ENCODE results near the gene TMEM200A. TPM values are rescaled to one million over a fixed set of nuclear protein-coding genes. Genes with fewer than 3 reads are reported as not detected.

TMEM200A gene
- total RNA-seq, 1 donor: 137 TPM

DNA sequence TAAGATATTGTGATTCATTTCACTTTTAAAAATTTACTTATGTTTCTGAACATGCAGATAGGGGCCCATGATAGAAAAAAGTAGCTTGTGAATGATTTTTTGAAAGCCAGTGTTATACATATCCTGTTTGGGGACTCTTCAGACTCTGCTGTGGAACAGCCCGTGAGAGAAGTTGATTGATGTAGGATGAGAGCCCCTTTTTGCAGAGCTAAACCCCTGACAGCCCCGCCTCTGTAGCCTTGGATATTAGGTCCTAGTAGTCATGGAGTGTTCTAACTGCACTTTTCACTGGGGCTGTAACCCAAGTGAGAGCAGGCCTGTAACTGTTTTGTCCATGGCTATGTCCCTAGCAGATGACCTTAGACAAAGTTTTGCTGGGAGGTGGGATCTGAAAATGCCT, 8.2 kb downstream of the TMEM200A start:
- TF ChIP-seq, protein P1, sequence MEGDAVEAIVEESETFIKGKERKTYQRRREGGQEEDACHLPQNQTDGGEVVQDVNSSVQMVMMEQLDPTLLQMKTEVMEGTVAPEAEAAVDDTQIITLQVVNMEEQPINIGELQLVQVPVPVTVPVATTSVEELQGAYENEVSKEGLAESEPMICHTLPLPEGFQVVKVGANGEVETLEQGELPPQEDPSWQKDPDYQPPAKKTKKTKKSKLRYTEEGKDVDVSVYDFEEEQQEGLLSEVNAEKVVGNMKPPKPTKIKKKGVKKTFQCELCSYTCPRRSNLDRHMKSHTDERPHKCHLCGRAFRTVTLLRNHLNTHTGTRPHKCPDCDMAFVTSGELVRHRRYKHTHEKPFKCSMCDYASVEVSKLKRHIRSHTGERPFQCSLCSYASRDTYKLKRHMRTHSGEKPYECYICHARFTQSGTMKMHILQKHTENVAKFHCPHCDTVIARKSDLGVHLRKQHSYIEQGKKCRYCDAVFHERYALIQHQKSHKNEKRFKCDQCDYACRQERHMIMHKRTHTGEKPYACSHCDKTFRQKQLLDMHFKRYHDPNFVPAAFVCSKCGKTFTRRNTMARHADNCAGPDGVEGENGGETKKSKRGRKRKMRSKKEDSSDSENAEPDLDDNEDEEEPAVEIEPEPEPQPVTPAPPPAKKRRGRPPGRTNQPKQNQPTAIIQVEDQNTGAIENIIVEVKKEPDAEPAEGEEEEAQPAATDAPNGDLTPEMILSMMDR (IDR thresholded peaks at IDR 0.05; ENCODE audit: insufficient read depth, low read length): no peak
- DNase-seq (ENCODE audit: low read depth): no peak
- H3K4me3 ChIP-seq (ENCODE audit: low read depth, low read length): no peak overlapping the region

DNA sequence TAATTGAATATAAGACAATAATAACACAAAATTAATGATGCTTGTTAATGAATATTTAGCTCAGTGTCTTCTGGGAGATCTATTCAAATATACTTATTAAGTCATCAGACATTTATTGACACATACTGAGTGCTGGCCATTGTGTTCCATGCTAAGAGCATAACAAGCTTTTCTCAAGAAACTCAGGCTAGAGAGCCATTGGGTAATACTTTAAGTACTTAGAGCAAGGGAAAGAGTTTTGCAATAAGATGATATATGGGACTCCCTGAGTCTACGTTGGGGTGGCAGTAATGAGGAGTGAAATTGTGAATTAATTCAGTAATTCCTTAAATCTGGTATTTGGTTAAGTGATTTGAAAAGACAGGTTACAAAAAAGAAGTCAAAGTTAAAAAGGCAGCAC, 11.1 kb downstream of the TMEM200A start:
- TF ChIP-seq, protein P1 (IDR thresholded peaks at IDR 0.05; ENCODE audit: insufficient read depth, low read length): no peak
- no peak for DNase-seq (ENCODE audit: low read depth)
- no peak overlapping the region for H3K4me3 ChIP-seq (ENCODE audit: low read depth, low read length)

DNA sequence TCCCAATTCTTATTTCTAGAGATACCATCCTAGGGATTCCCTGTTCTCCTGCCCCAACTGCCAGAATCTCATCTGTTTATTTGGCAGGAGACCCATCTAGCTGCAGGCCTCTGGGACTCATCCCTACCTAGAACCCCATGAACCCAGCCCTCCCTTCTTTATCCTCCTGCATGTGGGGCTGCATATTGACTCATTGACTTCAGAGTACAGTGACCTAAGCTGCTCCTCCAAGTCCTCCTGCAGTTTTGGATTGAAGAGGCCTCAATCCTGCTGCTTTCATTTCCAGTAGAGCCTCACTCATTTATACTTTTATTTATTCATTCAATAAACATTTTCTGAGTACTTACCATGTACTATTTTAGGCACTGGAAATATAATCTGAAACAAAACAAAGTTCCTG, 11.6 kb downstream of the TMEM200A start:
- no peak for DNase-seq (ENCODE audit: low read depth)
- H3K4me3 ChIP-seq (ENCODE audit: low read depth, low read length): no peak overlapping the region
- TF ChIP-seq, protein P1 (IDR thresholded peaks at IDR 0.05; ENCODE audit: insufficient read depth, low read length): no peak

DNA sequence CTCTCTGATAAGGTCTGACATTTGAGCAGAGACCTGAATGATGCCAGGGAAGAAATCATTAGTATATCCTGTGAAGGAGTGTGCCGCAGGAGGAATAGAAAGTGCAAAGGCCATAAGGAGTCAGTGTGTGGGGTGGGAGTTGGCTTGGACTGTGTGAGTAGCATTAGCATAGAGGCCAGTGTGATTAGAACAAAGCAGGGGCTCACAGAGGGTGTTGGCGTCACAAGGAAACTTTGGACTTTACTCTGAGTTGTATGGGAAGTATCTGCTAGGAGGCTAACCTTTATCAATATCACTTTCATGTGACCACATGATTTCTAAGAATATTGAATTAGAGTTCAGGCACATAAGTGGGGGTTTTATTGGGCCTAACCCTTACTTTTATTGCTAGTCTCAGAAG, 12.1 kb downstream of the TMEM200A start:
- no peak for DNase-seq (ENCODE audit: low read depth)
- H3K4me3 ChIP-seq (ENCODE audit: low read depth, low read length): no peak overlapping the region
- TF ChIP-seq, protein P1 (IDR thresholded peaks at IDR 0.05; ENCODE audit: insufficient read depth, low read length): no peak

DNA sequence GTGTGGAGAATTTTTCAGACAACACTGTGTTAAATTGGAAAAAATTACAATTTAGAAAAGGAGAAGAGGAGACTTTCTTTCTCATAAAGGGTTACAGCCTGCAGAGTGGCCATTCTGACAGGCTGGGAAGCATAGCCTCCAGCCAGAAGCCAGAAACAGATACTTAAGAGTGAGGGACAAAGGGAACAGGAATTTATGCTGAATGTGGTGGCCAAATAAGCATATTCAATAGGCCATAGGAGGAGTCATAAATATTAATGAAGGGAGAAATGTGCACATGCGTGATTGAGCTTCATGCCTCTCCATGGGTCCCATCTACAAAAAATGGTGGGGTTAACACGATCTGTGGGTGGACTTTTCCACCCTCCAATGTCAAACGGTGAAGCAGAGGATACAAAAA, 13.4 kb downstream of the TMEM200A start:
- TF ChIP-seq, protein P1 (IDR thresholded peaks at IDR 0.05; ENCODE audit: insufficient read depth, low read length): no peak
- H3K4me3 ChIP-seq (ENCODE audit: low read depth, low read length): no peak overlapping the region
- no peak for DNase-seq (ENCODE audit: low read depth)

DNA sequence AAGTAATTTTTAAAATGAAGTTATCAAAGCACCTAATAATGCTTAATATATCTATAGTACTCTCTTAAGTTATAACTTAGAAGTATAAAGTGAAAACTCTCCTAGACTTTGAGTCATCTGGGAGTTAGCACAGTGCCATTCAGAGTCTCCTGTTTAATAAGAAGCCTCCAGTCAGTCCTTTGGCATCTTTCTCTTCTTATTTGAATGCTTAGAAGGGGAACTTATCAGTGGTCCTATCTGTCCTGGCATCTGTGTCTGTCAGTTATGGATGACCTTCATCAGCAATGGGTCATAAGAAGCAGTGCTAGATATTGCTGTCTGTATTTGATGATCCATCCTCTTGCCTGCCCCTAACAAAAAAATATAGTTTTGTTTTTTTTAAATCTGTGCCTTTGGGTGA, 15.2 kb downstream of the TMEM200A start:
- H3K4me3 ChIP-seq (ENCODE audit: low read depth, low read length): no peak overlapping the region
- DNase-seq (ENCODE audit: low read depth): no peak
- TF ChIP-seq, protein P1 (IDR thresholded peaks at IDR 0.05; ENCODE audit: insufficient read depth, low read length): no peak

Data from fibroblast of the aortic adventitia (primary cell).